Bronchial epithelial cell (primary cell): ENCODE results near the gene MEIKIN. TPM values are rescaled to one million over a fixed set of nuclear protein-coding genes. Genes with fewer than 3 reads are reported as not detected.
A peak's percentile ranks its signal among the peaks of the same experiment; 100 is the strongest.

Source experiments
- DNase-seq: peaks from one replicate; pipeline ENCODE4 v3.0.0-alpha.2; 2010; ENCODE audit warnings: low read depth
- FAIRE-seq: peaks from 2 replicates; lab custom pipeline; 2011; peaks lifted over from hg19 to GRCh38; lab: Jason Lieb, UNC
- H3K27me3 ChIP-seq: 2 replicates; pipeline ENCODE4 v1.5.1; 2011; ENCODE audit warnings: low read length; ENCODE audit not compliant: control insufficient read depth, insufficient read depth
- H3K36me3 ChIP-seq: 2 replicates; pipeline ENCODE4 v1.5.1; 2011; ENCODE audit warnings: low read length; ENCODE audit not compliant: control insufficient read depth, insufficient read depth
- H3K4me3 ChIP-seq: 2 replicates; pipeline ENCODE4 v1.5.1; 2011; ENCODE audit warnings: mild to moderate bottlenecking, low read depth, low read length, control low read depth
- total RNA-seq: library from RNA; depleted of rRNA; stranded (reverse); fragments of >200 nt; gene quantifications from 2 replicates; pipeline ENCODE4 v1.2.1, GENCODE V29; 2014
- TF ChIP-seq, protein P1 (sequence below): IDR thresholded peaks from 2 replicates; pipeline ENCODE4 v1.5.1; 2011; ENCODE audit warnings: mild to moderate bottlenecking, moderate library complexity, low read length, control low read depth, inconsistent platforms; ENCODE audit not compliant: insufficient read depth, severe bottlenecking

The MEIKIN gene
- total RNA-seq, 1 donor from 2014 or later: not detected

DNA sequence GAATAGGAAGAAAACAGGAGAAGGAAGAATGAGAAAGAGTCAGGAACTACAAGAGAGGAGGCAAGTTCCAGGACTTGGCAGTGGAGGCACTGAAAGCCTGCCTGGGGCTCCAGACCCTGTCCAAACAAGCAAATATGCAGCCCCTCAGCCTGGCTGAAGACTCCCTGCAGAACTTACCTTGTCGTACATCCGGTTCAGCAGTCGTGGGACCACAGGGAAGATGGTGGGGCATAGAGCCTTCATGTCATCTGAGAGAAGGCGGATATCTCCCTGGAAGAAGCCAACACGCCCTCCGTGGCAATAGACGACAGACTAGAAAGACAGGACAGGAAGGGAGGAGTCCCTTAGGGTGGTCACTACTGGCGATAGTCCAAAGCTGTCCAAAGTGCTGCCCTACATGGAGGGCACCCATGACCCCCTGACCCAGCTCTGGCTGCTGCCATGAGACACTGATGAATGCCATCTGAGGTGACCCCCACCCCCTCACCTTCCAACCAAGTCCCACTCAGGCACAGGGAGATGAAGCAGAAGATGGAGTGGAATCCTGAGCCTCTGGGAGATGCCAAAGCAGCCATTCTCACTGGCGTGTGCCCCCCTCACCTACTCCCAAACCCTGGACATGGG, 27.7 kb upstream of the MEIKIN start:
- FAIRE-seq: no peak

DNA sequence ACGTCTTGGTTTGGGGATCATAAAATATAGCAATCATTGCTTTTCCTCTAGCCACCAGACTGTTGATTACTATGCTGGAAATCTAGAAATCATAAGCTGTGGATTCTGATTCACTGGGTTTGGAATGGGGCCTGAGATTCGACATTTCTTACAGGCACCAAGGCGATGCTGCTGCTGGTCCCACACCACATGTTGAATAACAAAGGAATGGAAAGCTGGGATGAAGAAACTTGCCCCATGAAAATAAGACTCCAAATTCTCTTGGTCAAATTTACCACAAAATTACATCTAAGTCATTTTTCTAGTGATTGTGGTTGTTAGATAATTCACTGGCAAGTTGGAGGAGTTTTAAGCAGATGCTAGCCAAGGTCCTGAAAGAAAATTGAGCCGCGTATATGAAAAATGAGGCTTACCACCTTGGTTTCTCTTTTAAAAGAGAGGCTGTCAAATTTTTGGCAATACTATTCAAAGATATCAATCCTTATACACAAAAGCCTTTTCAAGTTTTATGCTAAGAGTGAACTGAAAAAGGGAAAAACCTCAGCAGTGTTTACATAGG, 23.0 kb upstream of the MEIKIN start:
- TF ChIP-seq, protein P1, sequence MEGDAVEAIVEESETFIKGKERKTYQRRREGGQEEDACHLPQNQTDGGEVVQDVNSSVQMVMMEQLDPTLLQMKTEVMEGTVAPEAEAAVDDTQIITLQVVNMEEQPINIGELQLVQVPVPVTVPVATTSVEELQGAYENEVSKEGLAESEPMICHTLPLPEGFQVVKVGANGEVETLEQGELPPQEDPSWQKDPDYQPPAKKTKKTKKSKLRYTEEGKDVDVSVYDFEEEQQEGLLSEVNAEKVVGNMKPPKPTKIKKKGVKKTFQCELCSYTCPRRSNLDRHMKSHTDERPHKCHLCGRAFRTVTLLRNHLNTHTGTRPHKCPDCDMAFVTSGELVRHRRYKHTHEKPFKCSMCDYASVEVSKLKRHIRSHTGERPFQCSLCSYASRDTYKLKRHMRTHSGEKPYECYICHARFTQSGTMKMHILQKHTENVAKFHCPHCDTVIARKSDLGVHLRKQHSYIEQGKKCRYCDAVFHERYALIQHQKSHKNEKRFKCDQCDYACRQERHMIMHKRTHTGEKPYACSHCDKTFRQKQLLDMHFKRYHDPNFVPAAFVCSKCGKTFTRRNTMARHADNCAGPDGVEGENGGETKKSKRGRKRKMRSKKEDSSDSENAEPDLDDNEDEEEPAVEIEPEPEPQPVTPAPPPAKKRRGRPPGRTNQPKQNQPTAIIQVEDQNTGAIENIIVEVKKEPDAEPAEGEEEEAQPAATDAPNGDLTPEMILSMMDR: no peak
- no peak overlapping the region for H3K4me3 ChIP-seq

More for the DNA sequence above, 27.7 kb upstream of the MEIKIN start:
- no peak for DNase-seq
- TF ChIP-seq, protein P1: no peak
- H3K27me3 ChIP-seq: no peaks in the 10 kb centered on the region
- H3K4me3 ChIP-seq: no peak overlapping the region
- no peaks in the 10 kb centered on the region for H3K36me3 ChIP-seq

DNA sequence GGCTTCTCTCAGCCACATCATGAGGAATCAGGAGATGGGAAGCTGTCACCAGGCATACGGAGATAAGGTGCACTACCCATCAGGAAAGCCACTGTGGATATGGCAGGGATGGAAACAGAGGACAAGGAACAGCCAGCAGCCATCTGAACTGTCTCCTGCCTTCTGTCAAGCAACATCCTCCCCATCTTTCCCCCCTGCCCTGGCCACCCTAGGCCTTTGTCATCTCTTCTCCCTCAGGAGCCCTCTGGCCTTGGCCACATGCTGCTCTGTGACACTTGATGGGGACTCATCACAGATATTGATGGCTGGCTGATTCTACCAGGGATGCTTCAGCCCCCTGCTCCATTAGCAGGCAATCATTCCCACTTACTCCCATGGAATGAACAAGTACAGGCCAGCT, 21.1 kb upstream of the MEIKIN start:
- no peak for DNase-seq
- TF ChIP-seq, protein P1: no peak
- Histone ChIP-seq H3K36me3 (no peaks in the 10 kb centered on the region), H3K27me3 (no peaks in the 10 kb centered on the region), H3K4me3 (no peak overlapping the region)
- FAIRE-seq: no peak

More for the DNA sequence above, 23.0 kb upstream of the MEIKIN start:
- H3K36me3 ChIP-seq: no peaks in the 10 kb centered on the region
- FAIRE-seq (no peak), DNase-seq (no peak)
- H3K27me3 ChIP-seq: no peaks in the 10 kb centered on the region

DNA sequence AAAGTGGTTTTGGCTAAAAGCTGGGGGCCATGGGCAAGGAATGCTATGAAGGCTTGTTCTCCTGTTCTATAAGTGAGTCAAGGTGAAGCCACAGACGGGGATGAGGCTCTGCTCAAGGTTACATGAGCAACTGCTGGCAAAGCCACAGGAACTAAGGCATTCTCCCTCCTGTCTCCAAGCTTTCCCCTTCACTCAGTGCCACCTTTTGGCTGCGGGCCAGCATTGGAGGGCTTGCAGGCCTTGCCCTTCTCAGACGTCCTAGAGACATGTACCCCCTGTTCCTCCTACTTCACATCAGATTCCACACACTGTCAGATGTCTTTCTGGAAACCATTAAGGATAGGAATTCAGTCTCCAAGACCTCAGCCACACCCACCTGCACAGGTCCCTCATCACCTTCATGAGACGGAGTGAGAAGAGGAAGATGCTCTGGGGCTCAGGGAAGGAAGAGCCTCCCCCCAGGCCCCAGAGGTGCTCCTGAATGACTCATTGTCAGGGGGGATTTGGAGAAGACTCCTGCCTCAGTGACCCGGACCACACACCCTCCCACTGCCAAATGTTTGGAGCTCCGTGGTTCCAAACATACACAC, 20.5 kb upstream of the MEIKIN start:
- Histone ChIP-seq H3K36me3 (no peaks in the 10 kb centered on the region), H3K27me3 (no peaks in the 10 kb centered on the region), H3K4me3 (no peak overlapping the region)
- DNase-seq (no peak), FAIRE-seq (no peak)
- TF ChIP-seq, protein P1: no peak

DNA sequence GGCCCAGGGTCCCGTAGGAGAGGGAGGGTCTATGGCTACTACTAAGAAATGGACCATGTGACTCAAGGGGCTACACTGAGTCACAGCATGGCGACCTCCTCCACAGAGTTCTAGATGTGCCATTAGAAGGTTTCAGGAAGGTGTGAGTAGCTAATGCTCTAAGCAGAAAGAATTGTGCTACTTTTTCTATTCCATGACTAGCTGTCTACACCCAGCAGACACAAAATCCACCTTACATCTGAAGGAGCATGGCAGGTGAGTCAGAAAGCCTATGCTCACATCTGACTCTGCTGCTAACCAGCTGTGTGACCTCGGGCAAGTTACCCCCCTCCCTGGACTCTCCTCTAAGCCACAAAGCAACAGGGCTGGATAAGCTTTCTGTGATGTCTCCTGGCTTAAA, 14.4 kb upstream of the MEIKIN start:
- no peaks in the 10 kb centered on the region for H3K36me3 ChIP-seq
- TF ChIP-seq, protein P1: no peak
- H3K4me3 ChIP-seq: no peak overlapping the region
- H3K27me3 ChIP-seq: no peaks in the 10 kb centered on the region
- DNase-seq (peak; percentile 3), FAIRE-seq (no peak)
